ENCODE measurements around the gene MMP25. TPM values are rescaled to one million over a fixed set of nuclear protein-coding genes. Genes with fewer than 3 reads are reported as not detected.

MMP25 gene
- total and polyA plus RNA-seq, 10 of the 15 experiments (the other 5 are each of a cell fraction or from before 2014, with no cell fraction given) = 0.03 to 0.36 (median 0.13) TPM; not detected in 1

GRCh38 chr16:3017794-3018506 lies 28.4 kb upstream of the MMP25 start, which contains the start of gene CLDN6 (continued):
- TF ChIP-seq CUX1 (IDR thresholded peaks at IDR 0.05; ENCODE audit: insufficient replicate concordance, low read depth, low read length) (no peak), SRF (IDR thresholded peaks at IDR 0.05; ENCODE audit: low read depth in 2 of 2, low read length in 2 of 2) (no peak), CREM (IDR thresholded peaks at IDR 0.05; ENCODE audit: low read depth) (0 out of 2 replicates have a peak, but pooled peaks have one; percentile 23), PML (IDR thresholded peaks at IDR 0.05; ENCODE audit: low read length) (no peak), BACH1 (IDR thresholded peaks at IDR 0.05; ENCODE audit: borderline replicate concordance) (no peak), MEF2B (IDR thresholded peaks at IDR 0.05; ENCODE audit: partially characterized antibody, poor library complexity, severe bottlenecking) (peak; percentile 40), PAX5 (IDR thresholded peaks at IDR 0.05; ENCODE audit: borderline replicate concordance, low read depth, low read length) (no peak), HDGF (IDR thresholded peaks at IDR 0.05) (no peak), IRF3 (IDR thresholded peaks at IDR 0.05) (no peak), NRF1 (conservative IDR thresholded peaks at IDR 0.05; ENCODE audit: low read depth, low read length) (no peak), SMARCA5 (IDR thresholded peaks at IDR 0.05) (no peak), IRF5 (IDR thresholded peaks at IDR 0.05; ENCODE audit: borderline replicate concordance) (no peak)
